Suprapubic skin (tissue), 4 donors: ENCODE results near the gene RBM33. TPM values are rescaled to one million over a fixed set of nuclear protein-coding genes. Genes with fewer than 3 reads are reported as not detected.

Source experiments
- DNase-seq, 2 donors: peaks; one replicate each; pipeline ENCODE4 v3.0.0-alpha.2; 2019; ENCODE audit warnings: low spot score in 2 of 2
- H3K27ac ChIP-seq: fragments of 200-600 bp; sonication (generic); one replicate; pipeline ENCODE4 v1.5.1; 2019
- H3K27me3 ChIP-seq: fragments of 200-600 bp; sonication (generic); one replicate; pipeline ENCODE4 v1.5.1; 2019
- H3K36me3 ChIP-seq: fragments of 200-600 bp; sonication (generic); one replicate; pipeline ENCODE4 v1.5.1; 2019
- H3K4me1 ChIP-seq: fragments of 200-600 bp; sonication (generic); one replicate; pipeline ENCODE4 v1.5.1; 2019
- H3K4me3 ChIP-seq: fragments of 200-600 bp; sonication (generic); one replicate; pipeline ENCODE4 v1.5.1; 2019; ENCODE audit warnings: mild to moderate bottlenecking
- H3K9me3 ChIP-seq: fragments of 200-600 bp; sonication (generic); one replicate; pipeline ENCODE4 v1.5.1; 2019
- EP300 ChIP-seq: sonication (generic); formaldehyde crosslinking; IDR thresholded peaks from one replicate; pipeline ENCODE4 v1.6.1; 2017; ENCODE audit warnings: antibody characterized with exemption
- POLR2A ChIP-seq, 2 donors: fragments of 450-650 bp; IDR thresholded peaks; one replicate each; pipeline ENCODE4 v1.6.1; 2017; ENCODE audit warnings: antibody characterized with exemption in 2 of 2, mild to moderate bottlenecking in 2 of 2, moderate library complexity in 2 of 2
- POLR2AphosphoS5 ChIP-seq, 3 donors: sonication (generic); formaldehyde crosslinking; IDR thresholded peaks; one replicate each; pipeline ENCODE4 v1.6.1; 2017; ENCODE audit warnings: antibody characterized with exemption in 3 of 3
- WGBS: methylation state at CpG from one replicate; pipeline ENCODE4 v1.1.5; 2018; 5-methylcytosine and 5-hydroxymethylcytosine counted together
- total RNA-seq, 4 donors: library from RNA; depleted of rRNA; stranded (reverse); fragments of >200 nt; gene quantifications; one replicate each; pipeline ENCODE4 v1.1.0, GENCODE V29; 2016
- TF ChIP-seq, protein P1 (sequence below), 2 donors: fragments of 200-600 bp in 1 of 2; fragments of 450-650 bp in 1 of 2; sonication (generic) in 1 of 2; IDR thresholded peaks; one replicate each; pipeline ENCODE4 v1.5.1; 2016 to 2019; ENCODE audit warnings: antibody characterized with exemption in 2 of 2, mild to moderate bottlenecking in 1 of 2, moderate library complexity in 1 of 2

RBM33 gene
- total RNA-seq, 4 donors from 2014 or later: 37.4 to 121 (median 58.2) TPM

DNA sequence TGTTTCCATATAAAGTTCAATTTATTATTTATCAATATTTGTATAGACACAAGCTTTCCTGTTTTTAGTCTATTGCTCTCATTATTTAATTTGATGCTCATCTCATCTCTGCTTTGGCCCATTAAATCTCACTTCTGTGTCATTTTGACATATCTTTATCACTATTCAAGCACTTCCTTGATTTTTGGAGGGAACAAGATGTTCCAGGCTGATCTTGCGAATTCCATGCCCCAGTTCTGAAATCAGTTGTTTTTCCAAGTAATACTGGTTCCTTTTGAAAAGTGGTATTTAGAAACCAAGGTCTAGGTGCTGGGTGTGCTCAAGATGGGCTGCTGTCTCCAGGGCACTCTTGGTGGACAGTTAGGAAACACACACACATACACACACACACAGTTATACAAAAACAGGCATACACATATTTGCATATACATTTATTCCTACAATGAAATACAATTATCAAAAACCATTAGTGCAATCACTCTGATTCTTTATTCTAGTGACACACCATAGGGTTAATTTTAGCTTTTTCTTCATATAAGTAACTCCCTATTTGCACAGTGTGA is 4.4 kb upstream of the RBM33 start:
- H3K4me3 ChIP-seq: no peak overlapping the region
- H3K27me3 ChIP-seq: no peaks in the 10 kb centered on the region
- H3K36me3 ChIP-seq: no peaks in the 10 kb centered on the region
- TF ChIP-seq POLR2A (IDR thresholded peaks at IDR 0.05): no peak
- TF ChIP-seq, protein P1, sequence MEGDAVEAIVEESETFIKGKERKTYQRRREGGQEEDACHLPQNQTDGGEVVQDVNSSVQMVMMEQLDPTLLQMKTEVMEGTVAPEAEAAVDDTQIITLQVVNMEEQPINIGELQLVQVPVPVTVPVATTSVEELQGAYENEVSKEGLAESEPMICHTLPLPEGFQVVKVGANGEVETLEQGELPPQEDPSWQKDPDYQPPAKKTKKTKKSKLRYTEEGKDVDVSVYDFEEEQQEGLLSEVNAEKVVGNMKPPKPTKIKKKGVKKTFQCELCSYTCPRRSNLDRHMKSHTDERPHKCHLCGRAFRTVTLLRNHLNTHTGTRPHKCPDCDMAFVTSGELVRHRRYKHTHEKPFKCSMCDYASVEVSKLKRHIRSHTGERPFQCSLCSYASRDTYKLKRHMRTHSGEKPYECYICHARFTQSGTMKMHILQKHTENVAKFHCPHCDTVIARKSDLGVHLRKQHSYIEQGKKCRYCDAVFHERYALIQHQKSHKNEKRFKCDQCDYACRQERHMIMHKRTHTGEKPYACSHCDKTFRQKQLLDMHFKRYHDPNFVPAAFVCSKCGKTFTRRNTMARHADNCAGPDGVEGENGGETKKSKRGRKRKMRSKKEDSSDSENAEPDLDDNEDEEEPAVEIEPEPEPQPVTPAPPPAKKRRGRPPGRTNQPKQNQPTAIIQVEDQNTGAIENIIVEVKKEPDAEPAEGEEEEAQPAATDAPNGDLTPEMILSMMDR (IDR thresholded peaks at IDR 0.05): no peak
- TF ChIP-seq POLR2AphosphoS5 (IDR thresholded peaks at IDR 0.05): no peak
- no peak for TF ChIP-seq EP300
- no peak overlapping the region for H3K27ac ChIP-seq
- peaks cover 5% of the 10 kb centered on the region for H3K9me3 ChIP-seq
- peaks cover 7% of the 10 kb centered on the region for H3K4me1 ChIP-seq
- 100% methylated on average over 1 of the region's 1 CpG for WGBS
- DNase-seq: no peak

DNA sequence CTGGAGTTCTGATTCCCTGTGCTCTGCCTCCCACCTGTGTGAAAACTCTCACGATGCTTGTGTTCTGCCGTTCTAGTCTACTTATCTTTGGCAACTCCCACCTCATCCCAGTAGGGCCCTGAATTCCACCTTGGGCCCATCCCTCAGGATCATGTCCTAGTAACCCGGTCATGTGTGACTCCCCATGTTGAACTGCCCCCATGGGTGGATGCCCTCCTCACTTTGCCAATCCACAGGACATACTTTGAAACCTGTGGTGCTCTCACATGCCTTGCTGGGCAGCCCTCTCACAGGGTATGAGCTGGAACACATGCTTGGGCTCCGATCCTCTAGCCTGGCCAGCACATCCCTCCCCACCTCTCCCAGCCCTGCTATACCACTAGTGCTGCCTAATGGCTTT is 3.8 kb upstream of the RBM33 start:
- 100% methylated on average over 4 of the region's 4 CpGs for WGBS
- Histone ChIP-seq H3K27ac (no peak overlapping the region), H3K4me3 (no peak overlapping the region), H3K27me3 (no peaks in the 10 kb centered on the region), H3K9me3 (peaks cover 5% of the 10 kb centered on the region), H3K36me3 (no peaks in the 10 kb centered on the region), H3K4me1 (peaks cover 10% of the 10 kb centered on the region)
- TF ChIP-seq, protein P1 (IDR thresholded peaks at IDR 0.05): no peak
- TF ChIP-seq EP300 (no peak), POLR2AphosphoS5 (IDR thresholded peaks at IDR 0.05) (no peak), POLR2A (IDR thresholded peaks at IDR 0.05) (no peak)
- DNase-seq: no peak

DNA sequence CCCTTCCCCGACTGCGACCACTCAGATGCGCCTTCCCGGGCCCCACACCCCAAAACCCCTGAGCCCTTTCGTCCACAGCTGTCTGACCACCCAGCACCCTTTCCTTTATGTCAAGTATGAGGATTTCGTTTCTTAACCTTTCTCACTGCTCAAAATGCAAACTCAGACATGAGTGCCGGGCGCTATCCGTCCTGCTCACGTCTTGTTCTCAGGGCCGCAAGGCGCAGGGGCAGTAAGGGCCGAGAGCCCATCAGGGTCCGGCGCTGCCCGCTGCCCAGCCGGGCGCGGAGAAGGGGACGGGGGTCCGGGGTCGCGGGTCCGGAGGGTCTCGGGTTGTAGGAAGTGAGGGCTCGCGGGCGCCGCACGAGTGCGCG is 670 bp upstream of the RBM33 start:
- peak overlapping the region; percentile 99 for H3K27ac ChIP-seq
- TF ChIP-seq POLR2A (IDR thresholded peaks at IDR 0.05) (no peak), EP300 (no peak), POLR2AphosphoS5 (IDR thresholded peaks at IDR 0.05) (no peak)
- TF ChIP-seq, protein P1 (IDR thresholded peaks at IDR 0.05): no peak
- H3K4me1 ChIP-seq: peaks cover 19% of the 10 kb centered on the region
- H3K9me3 ChIP-seq: peaks cover 8% of the 10 kb centered on the region
- peak in 1 of 2 donors; percentile 64 for DNase-seq
- H3K27me3 ChIP-seq: no peaks in the 10 kb centered on the region
- under 1% methylated on average over 27 of the region's 32 CpGs for WGBS
- H3K36me3 ChIP-seq: peaks cover 12% of the 10 kb centered on the region
- H3K4me3 ChIP-seq: peak overlapping the region; percentile 100

DNA sequence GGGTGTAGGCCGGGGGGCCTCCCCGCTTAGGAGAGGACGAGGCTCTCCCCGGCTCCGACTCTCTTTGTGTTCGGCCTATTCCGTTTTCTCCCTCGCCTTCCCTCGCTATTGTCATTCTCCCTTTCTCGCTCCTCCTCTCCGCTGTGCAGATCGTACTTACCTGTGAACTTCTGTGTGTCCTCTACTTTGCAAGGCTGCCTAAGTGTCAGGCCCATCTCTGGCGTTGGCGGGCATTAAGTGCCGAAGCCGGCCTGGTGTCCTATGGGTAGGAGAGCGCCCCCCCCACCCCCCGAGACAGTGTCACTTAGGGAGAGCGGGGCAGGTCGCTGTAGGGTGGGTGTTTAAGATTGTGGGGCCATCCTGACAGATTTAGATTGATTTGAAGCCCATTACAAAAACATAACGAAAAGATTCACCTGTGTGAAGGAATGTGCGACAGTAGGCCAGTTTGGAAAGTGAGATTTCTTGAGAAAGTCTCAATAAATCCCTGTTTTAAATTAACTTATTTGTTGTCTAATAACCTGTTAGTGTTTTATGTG is 579 bp downstream of the RBM33 start:
- H3K4me3 ChIP-seq: peak overlapping the region; percentile 100
- no peaks in the 10 kb centered on the region for H3K27me3 ChIP-seq
- peaks cover 17% of the 10 kb centered on the region for H3K36me3 ChIP-seq
- peaks cover 19% of the 10 kb centered on the region for H3K9me3 ChIP-seq
- no peak for DNase-seq
- TF ChIP-seq POLR2AphosphoS5 (IDR thresholded peaks at IDR 0.05) (no peak), POLR2A (IDR thresholded peaks at IDR 0.05) (no peak), EP300 (no peak)
- TF ChIP-seq, protein P1 (IDR thresholded peaks at IDR 0.05): no peak
- peaks cover 19% of the 10 kb centered on the region for H3K4me1 ChIP-seq
- 0% methylated on average over 22 of the region's 22 CpGs for WGBS
- peak overlapping the region; percentile 99 for H3K27ac ChIP-seq

DNA sequence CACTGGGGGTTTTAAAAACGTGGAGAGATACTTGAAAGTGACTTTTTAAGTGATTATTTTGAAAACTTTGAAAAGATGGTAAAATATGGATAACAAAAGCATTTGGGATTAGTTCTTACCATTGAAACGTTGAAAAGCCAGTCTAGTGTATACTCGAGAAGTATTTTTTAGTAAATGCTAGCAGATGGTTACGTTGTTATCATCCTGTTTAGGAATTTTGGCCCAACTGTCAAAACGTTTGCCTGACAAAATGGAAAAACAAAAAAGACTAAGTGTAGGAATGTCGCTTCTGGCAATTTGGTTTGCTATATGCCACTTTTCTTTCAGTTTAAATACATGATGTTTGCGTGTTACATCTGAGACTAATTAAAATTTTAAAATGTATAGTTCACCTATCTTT is 1.2 kb downstream of the RBM33 start:
- H3K4me3 ChIP-seq: peak overlapping the region; percentile 100
- WGBS: 12% methylated on average over 7 of the region's 7 CpGs
- no peak for DNase-seq
- H3K4me1 ChIP-seq: peaks cover 19% of the 10 kb centered on the region
- peaks cover 17% of the 10 kb centered on the region for H3K36me3 ChIP-seq
- H3K27ac ChIP-seq: no peak overlapping the region
- peaks cover 19% of the 10 kb centered on the region for H3K9me3 ChIP-seq
- H3K27me3 ChIP-seq: no peaks in the 10 kb centered on the region
- TF ChIP-seq, protein P1 (IDR thresholded peaks at IDR 0.05): no peak
- TF ChIP-seq POLR2A (IDR thresholded peaks at IDR 0.05) (no peak), EP300 (no peak), POLR2AphosphoS5 (IDR thresholded peaks at IDR 0.05) (no peak)
